GM23248 (cell line): ENCODE results near the gene VGF.

Source experiments
- EZH2 ChIP-seq: fragments of 200-600 bp; sonication (generic); IDR thresholded peaks from 2 replicates; pipeline ENCODE4 v1.6.1; 2018; ENCODE audit warnings: antibody characterized with exemption, mild to moderate bottlenecking; ENCODE audit not compliant: insufficient read depth, poor library complexity, severe bottlenecking
- EZH2phosphoT487 ChIP-seq: fragments of 200-600 bp; sonication (generic); IDR thresholded peaks from 2 replicates; pipeline ENCODE4 v1.6.1; 2018; ENCODE audit warnings: antibody characterized with exemption, moderate library complexity, mild to moderate bottlenecking, low read depth; ENCODE audit not compliant: insufficient read depth

DNA sequence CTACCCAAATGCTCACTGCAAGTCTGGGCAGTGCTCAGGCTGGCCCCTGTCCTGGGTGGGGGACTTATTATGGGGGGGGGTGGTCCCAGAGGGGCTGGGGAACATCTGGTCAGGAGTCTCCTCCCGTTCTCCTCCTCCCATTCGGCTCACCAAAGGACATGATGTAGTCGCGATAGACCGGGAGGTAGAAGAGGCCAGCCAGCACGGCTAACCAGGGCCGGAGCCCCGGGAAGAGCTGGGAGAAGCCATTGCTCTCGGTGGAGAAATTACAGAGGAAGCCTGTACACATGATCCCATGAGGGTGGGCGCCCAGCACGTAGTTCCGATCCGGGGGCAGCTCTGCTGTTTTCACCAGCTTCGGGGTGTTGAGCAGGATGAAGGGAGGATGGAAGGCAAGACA lies 33.1 kb upstream of the VGF start:
- no peak for TF ChIP-seq EZH2
- TF ChIP-seq EZH2phosphoT487, result no peak
